ENCODE measurements around the gene SRRM4. TPM values are rescaled to one million over a fixed set of nuclear protein-coding genes. Genes with fewer than 3 reads are reported as not detected.
A peak's percentile ranks its signal among the peaks of the same experiment; 100 is the strongest.

SRRM4 gene
- total RNA-seq, 1 experiment from 2014 or later: not detected

DNA sequence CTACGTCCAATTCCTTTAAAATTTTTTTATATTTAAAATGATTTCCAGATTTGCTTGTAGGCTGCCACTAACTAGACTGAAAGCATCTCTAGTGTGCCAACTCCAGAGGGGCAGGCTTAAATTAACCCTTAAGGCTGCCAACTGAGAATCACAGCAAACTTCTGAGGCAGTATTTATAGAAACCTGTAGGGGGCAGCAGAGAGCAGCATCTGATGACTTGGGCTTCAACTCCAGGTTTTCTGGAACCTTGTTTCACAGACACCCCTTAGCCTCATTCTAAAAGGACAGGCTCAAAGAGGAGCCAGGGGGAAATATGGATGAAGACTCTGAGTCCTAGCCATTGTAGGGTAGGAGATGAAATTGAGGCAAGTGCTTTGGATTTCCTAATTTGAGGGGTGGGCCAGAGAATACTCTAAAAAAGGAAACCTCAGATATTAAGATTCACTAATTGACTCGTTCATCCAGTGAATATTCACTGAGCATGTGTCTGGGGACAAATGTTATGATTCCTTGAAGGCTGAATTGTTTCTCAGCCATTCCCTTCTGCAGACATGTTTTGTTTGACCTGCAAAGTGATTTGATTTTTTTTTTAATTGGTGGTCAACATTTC, 134.1 kb downstream of the SRRM4 start:
- H3K36me3 ChIP-seq (ENCODE audit: low read depth): no peaks in the 10 kb centered on the region
- no peaks in the 10 kb centered on the region for H3K9me2 ChIP-seq (ENCODE audit: insufficient read depth)
- CTCF ChIA-PET: no interaction called here
- no peak overlapping the region for H3K4me2 ChIP-seq
- intact Hi-C loops (cut with micrococcal nuclease; ENCODE audit: unreplicated experiment): loop anchor here (1.0 to 10.0 kb wide), 2 partner anchors 119 to 298 kb away; no protein-coding TSS in a partner anchor
- H3K27me3 ChIP-seq (ENCODE audit: insufficient read depth, low read depth): peaks cover 4% of the 10 kb centered on the region; the same call in 1 of the 2 replicates
- no peak for TF ChIP-seq EZH2 (IDR thresholded peaks at IDR 0.05; ENCODE audit: low read depth)
- TF ChIP-seq, protein P1, sequence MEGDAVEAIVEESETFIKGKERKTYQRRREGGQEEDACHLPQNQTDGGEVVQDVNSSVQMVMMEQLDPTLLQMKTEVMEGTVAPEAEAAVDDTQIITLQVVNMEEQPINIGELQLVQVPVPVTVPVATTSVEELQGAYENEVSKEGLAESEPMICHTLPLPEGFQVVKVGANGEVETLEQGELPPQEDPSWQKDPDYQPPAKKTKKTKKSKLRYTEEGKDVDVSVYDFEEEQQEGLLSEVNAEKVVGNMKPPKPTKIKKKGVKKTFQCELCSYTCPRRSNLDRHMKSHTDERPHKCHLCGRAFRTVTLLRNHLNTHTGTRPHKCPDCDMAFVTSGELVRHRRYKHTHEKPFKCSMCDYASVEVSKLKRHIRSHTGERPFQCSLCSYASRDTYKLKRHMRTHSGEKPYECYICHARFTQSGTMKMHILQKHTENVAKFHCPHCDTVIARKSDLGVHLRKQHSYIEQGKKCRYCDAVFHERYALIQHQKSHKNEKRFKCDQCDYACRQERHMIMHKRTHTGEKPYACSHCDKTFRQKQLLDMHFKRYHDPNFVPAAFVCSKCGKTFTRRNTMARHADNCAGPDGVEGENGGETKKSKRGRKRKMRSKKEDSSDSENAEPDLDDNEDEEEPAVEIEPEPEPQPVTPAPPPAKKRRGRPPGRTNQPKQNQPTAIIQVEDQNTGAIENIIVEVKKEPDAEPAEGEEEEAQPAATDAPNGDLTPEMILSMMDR (conservative IDR thresholded peaks at IDR 0.05): peak; percentile 96
- BruUV-seq (replicated peaks): no TSS peak
- no peak overlapping the region for H3K27ac ChIP-seq
- no peaks in the 10 kb centered on the region for H3F3A ChIP-seq (ENCODE audit: insufficient read depth, low read depth)
- H3K9me3 ChIP-seq (ENCODE audit: insufficient read depth, low read depth): no peaks in the 10 kb centered on the region
- no peaks in the 10 kb centered on the region for H3K4me1 ChIP-seq (replicated peaks; ENCODE audit: insufficient read depth)
- H3K4me3 ChIP-seq: no peak overlapping the region
- no peaks in the 10 kb centered on the region for H3K79me2 ChIP-seq (ENCODE audit: low read depth)
- POLR2A ChIA-PET (ENCODE audit: unreplicated experiment): no interaction called here
- no peaks in the 10 kb centered on the region for H4K20me1 ChIP-seq (ENCODE audit: insufficient read depth)
- no peak overlapping the region for H2AFZ ChIP-seq
- DNase-seq: peak in 1 of 2 experiments; percentile 27

DNA sequence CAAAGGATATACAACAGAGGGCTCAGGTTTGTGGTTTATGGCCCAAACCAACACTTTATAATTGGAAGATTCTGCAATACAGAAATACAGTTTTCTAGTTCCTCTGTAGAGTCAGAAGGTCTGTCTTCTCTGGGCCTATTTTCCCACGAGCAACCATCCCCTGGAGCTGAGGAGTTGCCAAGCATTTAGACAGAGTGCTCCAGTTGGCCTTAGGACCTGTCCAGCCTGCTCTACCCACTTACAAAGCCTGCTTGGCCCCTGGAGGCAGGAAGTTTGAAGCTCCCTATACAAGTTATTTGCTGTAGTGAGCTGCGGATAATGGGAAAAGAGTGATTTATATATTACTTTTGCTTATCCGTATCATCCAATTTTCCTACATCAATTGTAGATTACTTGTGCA, 136.6 kb downstream of the SRRM4 start:
- Histone ChIP-seq H3K4me3 (no peak overlapping the region), H3K79me2 (ENCODE audit: low read depth) (no peaks in the 10 kb centered on the region), H3K9me2 (ENCODE audit: insufficient read depth) (no peaks in the 10 kb centered on the region), H4K20me1 (ENCODE audit: insufficient read depth) (no peaks in the 10 kb centered on the region), H3F3A (ENCODE audit: insufficient read depth, low read depth) (no peaks in the 10 kb centered on the region), H2AFZ (no peak overlapping the region), H3K9me3 (ENCODE audit: insufficient read depth, low read depth) (no peaks in the 10 kb centered on the region), H3K27ac (no peak overlapping the region), H3K4me1 (replicated peaks; ENCODE audit: insufficient read depth) (no peaks in the 10 kb centered on the region), H3K27me3 (ENCODE audit: insufficient read depth, low read depth) (peaks cover 25% of the 10 kb centered on the region), H3K36me3 (ENCODE audit: low read depth) (no peaks in the 10 kb centered on the region), H3K4me2 (no peak overlapping the region)
- CTCF ChIA-PET: interaction anchor here (0.7 kb wide), 1 partner anchor 161 kb away, joined by 3 read pairs; no protein-coding TSS in a partner anchor
- DNase-seq: no peak
- no peak for TF ChIP-seq EZH2 (IDR thresholded peaks at IDR 0.05; ENCODE audit: low read depth)
- TF ChIP-seq, protein P1 (conservative IDR thresholded peaks at IDR 0.05): no peak
- POLR2A ChIA-PET (ENCODE audit: unreplicated experiment): no interaction called here
- intact Hi-C loops (cut with micrococcal nuclease; ENCODE audit: unreplicated experiment): loop anchor here (10.0 kb wide), 1 partner anchor 117 kb away; no protein-coding TSS in a partner anchor
- BruUV-seq (replicated peaks): no TSS peak

DNA sequence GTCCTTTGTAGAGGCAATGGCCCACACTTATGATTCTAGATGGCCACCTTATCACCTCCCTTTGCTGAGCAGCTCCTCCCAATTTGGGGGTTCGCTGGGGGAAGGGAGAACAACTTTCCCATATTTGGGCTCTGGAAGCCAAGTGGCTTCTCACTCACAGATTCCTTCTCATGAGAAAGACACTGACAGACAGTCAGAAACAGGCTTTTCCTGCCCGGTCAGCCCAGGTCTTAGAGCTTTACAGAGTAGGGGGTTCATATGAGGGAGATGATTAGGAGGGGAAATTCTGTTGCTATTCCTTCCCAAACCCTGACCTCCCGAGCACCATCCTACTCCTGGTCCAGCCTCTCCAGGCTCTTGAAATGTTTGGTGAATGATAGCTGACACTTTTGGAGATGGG, 137.3 kb downstream of the SRRM4 start:
- H3K79me2 ChIP-seq (ENCODE audit: low read depth): no peaks in the 10 kb centered on the region
- H3K4me2 ChIP-seq: no peak overlapping the region
- H2AFZ ChIP-seq: no peak overlapping the region
- H3K36me3 ChIP-seq (ENCODE audit: low read depth): no peaks in the 10 kb centered on the region
- BruUV-seq (replicated peaks): no TSS peak
- H3K9me2 ChIP-seq (ENCODE audit: insufficient read depth): no peaks in the 10 kb centered on the region
- ChIA-PET POLR2A (ENCODE audit: unreplicated experiment) (no interaction called here), CTCF (interaction anchor here (0.6 to 0.7 kb wide), 2 partner anchors 117 to 161 kb away, joined by 3 to 9 read pairs; no protein-coding TSS in a partner anchor)
- H3K27ac ChIP-seq: no peak overlapping the region
- TF ChIP-seq, protein P1 (conservative IDR thresholded peaks at IDR 0.05): no peak
- TF ChIP-seq EZH2 (IDR thresholded peaks at IDR 0.05; ENCODE audit: low read depth): no peak
- H3K9me3 ChIP-seq (ENCODE audit: insufficient read depth, low read depth): no peaks in the 10 kb centered on the region
- no peaks in the 10 kb centered on the region for H3K4me1 ChIP-seq (replicated peaks; ENCODE audit: insufficient read depth)
- DNase-seq: no peak
- intact Hi-C loops (cut with micrococcal nuclease; ENCODE audit: unreplicated experiment): loop anchor here (10.0 kb wide), 1 partner anchor 116 kb away; no protein-coding TSS in a partner anchor
- H3K4me3 ChIP-seq: no peak overlapping the region
- peaks cover 31% of the 10 kb centered on the region for H3K27me3 ChIP-seq (ENCODE audit: insufficient read depth, low read depth)
- H3F3A ChIP-seq (ENCODE audit: insufficient read depth, low read depth): no peaks in the 10 kb centered on the region
- H4K20me1 ChIP-seq (ENCODE audit: insufficient read depth): no peaks in the 10 kb centered on the region

All from PC-9 (cell line).